ENCODE results near the gene AP1S3.

- no peak for TF ChIP-seq POLR2AphosphoS5 (IDR thresholded peaks at IDR 0.05; ENCODE audit: low read depth, low read length)
- no peak for TF ChIP-seq POLR2A (IDR thresholded peaks at IDR 0.05; ENCODE audit: low read depth, low read length)
Observed at GRCh38 chr2:223834431-223834830, 3.0 kb downstream of the AP1S3 start.

All from GM12891 (cell line).